Aortic smooth muscle cell (primary cell): Measurements from ENCODE around the gene MAGEA12. TPM values are rescaled to one million over a fixed set of nuclear protein-coding genes. Genes with fewer than 3 reads are reported as not detected.

Source experiments
- total RNA-seq: library from RNA; depleted of rRNA; stranded (reverse); fragments of >200 nt; gene quantifications from 2 replicates; pipeline ENCODE4 v1.2.3, GENCODE V29; 2014

Gene MAGEA12
- total RNA-seq = not detected in 2 replicates

DNA sequence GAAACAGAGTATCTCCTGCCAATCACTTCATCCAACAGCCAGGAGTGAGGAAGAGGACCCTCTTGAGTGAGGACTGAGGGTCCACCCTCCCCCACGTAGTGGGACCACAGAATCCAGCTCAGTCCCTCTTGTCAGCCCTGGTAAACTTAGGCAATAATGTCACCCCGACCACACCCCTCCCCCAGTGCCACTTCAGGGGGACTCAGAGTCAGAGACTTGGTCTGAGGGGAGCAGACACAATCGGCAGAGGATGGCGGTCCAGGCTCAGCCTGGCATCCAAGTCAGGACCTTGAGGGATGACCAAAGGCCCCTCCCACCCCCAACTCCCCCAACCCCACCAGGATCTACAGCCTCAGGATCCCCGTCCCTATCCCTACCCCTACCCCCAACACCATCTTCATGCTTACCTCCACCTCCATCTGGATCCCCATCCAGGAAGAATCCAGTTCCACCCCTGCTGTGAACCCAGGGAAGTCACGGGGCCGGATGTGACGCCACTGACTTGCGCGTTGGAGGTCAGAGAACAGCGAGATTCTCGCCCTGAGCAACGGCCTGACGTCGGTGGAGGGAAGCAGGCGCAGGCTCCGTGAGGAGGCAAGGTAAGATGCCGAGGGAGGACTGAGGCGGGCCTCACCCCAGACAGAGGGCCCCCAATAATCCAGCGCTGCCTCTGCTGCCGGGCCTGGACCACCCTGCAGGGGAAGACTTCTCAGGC is at the start of gene MAGEA12, which contains the start of gene CSAG1:
MAGEA12 (plus strand) TSS at position 497 of the 715 bp plus-strand sequence. CDS start 2,405 bp downstream, outside the sequence.
CSAG1 (minus strand) TSS at position 461 of the 715 bp plus-strand sequence. CDS start 1,261 bp downstream, outside the sequence.

GRCh38 chrX:152697952-152698931 is 35.3 kb upstream of the MAGEA12 start, which contains the start of gene MAGEA3:
Gene MAGEA3, plus strand, starts transcription at chrX:152698794. Its CDS starts 2,039 bp downstream, at chrX:152700833.

DNA sequence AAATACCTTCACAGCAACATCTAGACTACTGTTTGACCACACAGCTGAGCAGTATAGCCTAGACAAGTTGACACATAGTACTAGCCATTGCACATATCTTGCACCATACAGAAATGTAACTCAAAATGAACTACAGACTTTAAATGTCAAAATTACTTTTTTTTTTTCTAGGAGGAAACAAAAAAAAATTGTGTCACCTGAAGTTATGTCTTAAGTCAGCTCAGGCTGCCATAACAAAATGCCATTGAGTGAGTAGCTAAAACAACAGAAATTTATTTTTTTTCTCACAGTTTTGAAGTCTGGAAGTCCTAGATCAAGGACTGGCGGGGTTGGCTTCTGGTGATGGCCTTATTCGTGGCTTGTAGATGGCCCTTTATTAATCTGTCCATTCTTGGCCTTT is 24.4 kb upstream of the MAGEA12 start, which contains the start of gene CSAG2:
CSAG2 (minus strand) TSS at position 101 of the 400 bp plus-strand sequence. CDS start 161 bp downstream, outside the sequence.

DNA sequence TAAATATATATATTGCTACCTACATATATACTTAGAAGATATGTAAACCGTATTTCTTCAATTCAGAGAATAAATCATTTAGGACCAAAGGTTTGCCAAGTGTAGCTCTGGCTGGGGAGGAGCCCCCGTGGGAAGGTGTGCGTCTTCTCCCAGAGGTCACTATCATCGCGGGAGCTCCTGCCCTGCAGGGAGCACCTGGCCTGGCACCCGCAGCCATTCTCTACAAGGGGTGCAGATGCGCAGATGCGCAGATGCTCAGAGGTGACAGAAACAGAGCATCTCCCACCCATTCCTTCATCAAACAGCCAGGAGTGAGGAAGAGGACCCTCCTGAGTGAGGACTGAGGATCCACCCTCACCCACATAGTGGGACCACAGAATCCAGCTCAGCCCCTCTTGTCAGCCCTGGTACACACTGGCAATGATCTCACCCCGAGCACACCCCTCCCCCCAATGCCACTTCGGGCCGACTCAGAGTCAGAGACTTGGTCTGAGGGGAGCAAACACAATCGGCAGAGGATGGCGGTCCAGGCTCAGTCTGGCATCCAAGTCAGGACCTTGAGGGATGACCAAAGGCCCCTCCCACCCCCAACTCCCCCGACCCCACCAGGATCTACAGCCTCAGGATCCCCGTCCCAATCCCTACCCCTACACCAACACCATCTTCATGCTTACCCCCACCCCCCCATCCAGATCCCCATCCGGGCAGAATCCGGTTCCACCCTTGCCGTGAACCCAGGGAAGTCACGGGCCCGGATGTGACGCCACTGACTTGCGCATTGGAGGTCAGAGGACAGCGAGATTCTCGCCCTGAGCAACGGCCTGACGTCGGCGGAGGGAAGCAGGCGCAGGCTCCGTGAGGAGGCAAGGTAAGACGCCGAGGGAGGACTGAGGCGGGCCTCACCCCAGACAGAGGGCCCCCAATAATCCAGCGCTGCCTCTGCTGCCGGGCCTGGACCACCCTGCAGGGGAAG is 19.5 kb upstream of the MAGEA12 start, which contains the start of gene MAGEA2B:
MAGEA2B (plus strand) TSS at position 814 of the 973 bp plus-strand sequence. CDS start 2,479 bp downstream, outside the sequence.

GRCh38 chrX:152753686-152754650 is 20.4 kb downstream of the MAGEA12 start, which contains the start of gene MAGEA2:
Gene MAGEA2, minus strand, starts transcription at chrX:152753842. Its CDS starts 2,479 bp downstream, at chrX:152751363.

GRCh38 chrX:152758918-152759317 is 25.4 kb downstream of the MAGEA12 start, which contains the start of gene CSAG3:
Gene CSAG3, plus strand, starts transcription at chrX:152759218.

DNA sequence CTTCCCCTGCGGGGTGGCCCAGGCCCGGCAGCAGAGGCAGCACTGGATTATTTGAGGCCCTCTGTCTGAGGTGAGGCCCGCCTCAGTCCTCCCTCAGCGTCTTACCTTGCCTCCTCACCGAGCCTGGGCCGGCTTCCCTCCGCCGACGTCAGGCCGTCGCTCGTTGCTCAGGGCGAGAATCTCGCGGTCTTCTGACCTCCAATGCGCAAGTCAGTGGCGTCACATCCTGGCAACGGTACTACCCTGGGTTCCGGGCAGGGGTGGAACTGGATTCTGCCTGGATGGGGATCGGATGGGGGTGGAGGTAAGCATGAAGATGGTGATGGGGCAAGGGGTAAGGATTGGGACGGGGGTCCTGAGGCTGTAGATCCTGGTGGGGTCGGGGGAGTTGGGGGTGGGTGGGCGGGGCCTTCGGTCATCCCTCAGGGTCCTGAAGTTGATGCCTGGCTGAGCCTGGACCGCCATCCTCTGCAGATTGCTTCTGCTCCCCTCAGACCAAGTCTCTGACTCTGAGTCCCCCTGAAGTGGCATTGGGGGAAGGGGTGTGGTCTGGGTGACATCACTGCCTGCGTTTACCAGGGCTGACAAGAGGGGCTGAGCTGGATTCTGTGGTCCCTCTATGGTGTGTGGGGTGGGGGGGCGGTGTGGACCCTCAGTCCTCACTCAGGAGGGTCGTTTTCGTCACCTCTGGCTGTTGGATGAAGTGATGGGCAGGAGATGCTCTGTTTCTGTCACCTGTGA is 36.2 kb downstream of the MAGEA12 start, which contains the start of gene MAGEA6:
MAGEA6 (minus strand) TSS at position 141 of the 741 bp plus-strand sequence. CDS start 2,039 bp downstream, outside the sequence.

Other genes with a start within 250 kb of the MAGEA12 start
- not detected in 2 replicates for gene GABRQ, start 95.9 kb upstream of the MAGEA12 start, total RNA-seq
- gene MAGEA3, start 35.0 kb upstream of the MAGEA12 start, total RNA-seq = not detected in 2 replicates
- not detected in 2 replicates for gene CSAG2, start 24.5 kb upstream of the MAGEA12 start, total RNA-seq
- not detected in 2 replicates for gene MAGEA2B, start 19.1 kb upstream of the MAGEA12 start, total RNA-seq
- not detected in 2 replicates for gene CSAG1, start within 50 bp of the MAGEA12 start, total RNA-seq
- gene MAGEA2, start 20.1 kb downstream of the MAGEA12 start, total RNA-seq = not detected in 2 replicates
- not detected in 2 replicates for gene CSAG3, start 25.5 kb downstream of the MAGEA12 start, total RNA-seq
- gene MAGEA6, start 35.9 kb downstream of the MAGEA12 start, total RNA-seq = not detected in 2 replicates
- 39.4 and 50.2 TPM in 2 replicates for gene CETN2, start 97.0 kb downstream of the MAGEA12 start, total RNA-seq
- 16.5 and 17.3 TPM in 2 replicates for gene NSDHL, start 97.3 kb downstream of the MAGEA12 start, total RNA-seq
- gene ZNF185, start 164.3 kb downstream of the MAGEA12 start, total RNA-seq = 4.6 and 8.5 TPM in 2 replicates